BE2C (cell line): Measurements from ENCODE around the gene COL4A2.
"Not testable (repeated sequence)": the region's sequence is repeated elsewhere in the genome, so short reads cannot be mapped to it uniquely, and the experiment has no call there.

Source experiments
- DNase-seq: peaks from one replicate; pipeline ENCODE4 v3.0.0-alpha.2; 2020
- H3K27me3 ChIP-seq: fragments of 250-450 bp; sonication (Bioruptor Pico); 2 replicates; pipeline ENCODE4 v1.5.1; 2020; ENCODE audit warnings: mild to moderate bottlenecking
- H3K36me3 ChIP-seq: fragments of 250-450 bp; sonication (Bioruptor Pico); 2 replicates; pipeline ENCODE4 v1.5.1; 2020; ENCODE audit warnings: mild to moderate bottlenecking
- H3K4me1 ChIP-seq: fragments of 250-450 bp; sonication (Bioruptor Pico); 2 replicates; pipeline ENCODE4 v1.5.1; 2020
- H3K4me3 ChIP-seq: 2 replicates; pipeline ENCODE4 v1.5.1; 2011; ENCODE audit warnings: low read depth, low read length
- H3K9me3 ChIP-seq: fragments of 250-450 bp; sonication (Bioruptor Pico); 2 replicates; pipeline ENCODE4 v1.5.1; 2020
- CTCF ChIP-seq: IDR thresholded peaks from 2 replicates; pipeline ENCODE4 v1.5.1; 2012; ENCODE audit warnings: mild to moderate bottlenecking, low read depth, low read length

The COL4A2 gene

GRCh38 chr13:110319774-110320509 is 12.9 kb downstream of the COL4A2 start:
- no peak for DNase-seq
- no peak overlapping the region for H3K4me3 ChIP-seq
- H3K27me3 ChIP-seq: peaks cover 18% of the 10 kb centered on the region
- no peaks in the 10 kb centered on the region for H3K4me1 ChIP-seq
- no peaks in the 10 kb centered on the region for H3K9me3 ChIP-seq
- no peaks in the 10 kb centered on the region for H3K36me3 ChIP-seq
- TF ChIP-seq CTCF: no peak

- no peak for TF ChIP-seq CTCF
- Histone ChIP-seq H3K9me3 (no peaks in the 10 kb centered on the region), H3K4me3 (no peak overlapping the region), H3K4me1 (no peaks in the 10 kb centered on the region), H3K27me3 (peaks cover 22% of the 10 kb centered on the region), H3K36me3 (no peaks in the 10 kb centered on the region)
- no peak for DNase-seq
These were observed 13.6 kb downstream of the COL4A2 start for GRCh38 chr13:110320645-110321044.

- H3K4me3 ChIP-seq, H3K36me3 ChIP-seq, H3K9me3 ChIP-seq, DNase-seq, H3K4me1 ChIP-seq: not testable (repeated sequence)
- peaks cover 32% of the 10 kb centered on the region for H3K27me3 ChIP-seq
These were observed 14.5 kb downstream of the COL4A2 start for GRCh38 chr13:110321573-110321972.

GRCh38 chr13:110322126-110322827 is 15.2 kb downstream of the COL4A2 start:
- no peak overlapping the region for H3K4me3 ChIP-seq
- H3K36me3 ChIP-seq: no peaks in the 10 kb centered on the region
- DNase-seq: no peak
- no peaks in the 10 kb centered on the region for H3K9me3 ChIP-seq
- H3K27me3 ChIP-seq: peaks cover 36% of the 10 kb centered on the region
- TF ChIP-seq CTCF: no peak
- H3K4me1 ChIP-seq: no peaks in the 10 kb centered on the region

- Histone ChIP-seq H3K4me3 (no peak overlapping the region), H3K4me1 (no peaks in the 10 kb centered on the region), H3K9me3 (no peaks in the 10 kb centered on the region), H3K36me3 (no peaks in the 10 kb centered on the region), H3K27me3 (peaks cover 36% of the 10 kb centered on the region)
- TF ChIP-seq CTCF: no peak
- DNase-seq: no peak
These were observed 15.7 kb downstream of the COL4A2 start for GRCh38 chr13:110322828-110323171.

- Histone ChIP-seq H3K36me3 (no peaks in the 10 kb centered on the region), H3K4me1 (no peaks in the 10 kb centered on the region), H3K27me3 (peaks cover 36% of the 10 kb centered on the region), H3K4me3 (no peak overlapping the region), H3K9me3 (no peaks in the 10 kb centered on the region)
- DNase-seq: no peak
- TF ChIP-seq CTCF: no peak
These were observed 16.2 kb downstream of the COL4A2 start for GRCh38 chr13:110323172-110323891.
